Astrocyte (in vitro differentiated cells and primary cell): Measurements from ENCODE around the gene MIS12. TPM values are rescaled to one million over a fixed set of nuclear protein-coding genes. Genes with fewer than 3 reads are reported as not detected.

Experiments used
- DNase-seq: peaks from one replicate; pipeline ENCODE4 v3.0.0-alpha.2; 2010; ENCODE audit warnings: low read depth
- FAIRE-seq: peaks from 2 replicates; lab custom pipeline; 2011; peaks lifted over from hg19 to GRCh38; lab: Jason Lieb, UNC
- H2AFZ ChIP-seq: 2 replicates; pipeline ENCODE4 v1.6.0; 2012; ENCODE audit warnings: low read depth, low read length, inconsistent platforms
- H3K27ac ChIP-seq: 2 replicates; pipeline ENCODE4 v1.5.1; 2011; ENCODE audit warnings: low read depth, low read length, inconsistent platforms
- H3K27me3 ChIP-seq: 2 replicates; pipeline ENCODE4 v1.6.0; 2011; ENCODE audit warnings: low read length, inconsistent platforms; ENCODE audit not compliant: insufficient read depth
- H3K36me3 ChIP-seq: 2 replicates; pipeline ENCODE4 v1.5.1; 2011; ENCODE audit warnings: low read length, inconsistent platforms; ENCODE audit not compliant: insufficient read depth
- H3K4me1 ChIP-seq: 2 replicates; pipeline ENCODE4 v1.5.1; 2011; ENCODE audit warnings: low read length, inconsistent platforms; ENCODE audit not compliant: insufficient read depth
- H3K4me2 ChIP-seq: 2 replicates; pipeline ENCODE4 v1.6.0; 2012; ENCODE audit warnings: low read length, inconsistent platforms
- H3K4me3 ChIP-seq: 2 replicates; pipeline ENCODE4 v1.5.1; 2011; ENCODE audit warnings: low read depth, mild to moderate bottlenecking, low read length, inconsistent platforms; ENCODE audit not compliant: insufficient read depth
- H3K79me2 ChIP-seq: 2 replicates; pipeline ENCODE4 v1.6.0; 2012; ENCODE audit warnings: mild to moderate bottlenecking, low read length, inconsistent platforms; ENCODE audit not compliant: insufficient read depth
- H3K9ac ChIP-seq: 2 replicates; pipeline ENCODE4 v1.6.0; 2012; ENCODE audit warnings: mild to moderate bottlenecking, low read length, inconsistent platforms
- H3K9me3 ChIP-seq: 2 replicates; pipeline ENCODE4 v1.5.1; 2012; ENCODE audit warnings: low read depth, mild to moderate bottlenecking, low read length, inconsistent platforms; ENCODE audit not compliant: insufficient read depth
- H4K20me1 ChIP-seq: 2 replicates; pipeline ENCODE4 v1.6.0; 2012; ENCODE audit warnings: low read length, inconsistent platforms; ENCODE audit not compliant: insufficient read depth
- H3K27ac Mint-ChIP-seq: one replicate; pipeline ENCODE4 v1.8.0; 2021; ENCODE audit warnings: mild to moderate bottlenecking, mixed read lengths; ENCODE audit not compliant: unreplicated experiment
- H3K27me3 Mint-ChIP-seq: one replicate; pipeline ENCODE4 v1.8.0; 2021; ENCODE audit warnings: low read depth, mixed read lengths; ENCODE audit not compliant: unreplicated experiment
- H3K36me3 Mint-ChIP-seq: one replicate; pipeline ENCODE4 v1.8.0; 2021; ENCODE audit warnings: low read depth, mixed read lengths; ENCODE audit not compliant: unreplicated experiment
- H3K4me1 Mint-ChIP-seq: one replicate; pipeline ENCODE4 v1.8.0; 2021; ENCODE audit warnings: low read depth, mixed read lengths; ENCODE audit not compliant: unreplicated experiment
- H3K4me3 Mint-ChIP-seq: one replicate; pipeline ENCODE4 v1.8.0; 2021; ENCODE audit warnings: mild to moderate bottlenecking, moderate library complexity, mixed read lengths; ENCODE audit not compliant: unreplicated experiment
- H3K9me3 Mint-ChIP-seq: one replicate; pipeline ENCODE4 v1.8.0; 2021; ENCODE audit warnings: mild to moderate bottlenecking, mixed read lengths; ENCODE audit not compliant: unreplicated experiment
- EZH2 ChIP-seq: IDR thresholded peaks from 2 replicates; pipeline ENCODE4 v1.6.1; 2012; ENCODE audit warnings: mild to moderate bottlenecking, low read length, inconsistent platforms; ENCODE audit not compliant: insufficient read depth
- total RNA-seq: library from RNA; stranded (reverse); gene quantifications from 2 replicates; pipeline ENCODE4 v1.2.1, GENCODE V29; 2021
- TF ChIP-seq, protein P1 (sequence below): IDR thresholded peaks from 2 replicates; pipeline ENCODE4 v1.5.1; 2011; ENCODE audit warnings: low read depth, mild to moderate bottlenecking, inconsistent platforms, low read length, moderate library complexity; ENCODE audit not compliant: insufficient read depth

The MIS12 gene
- total RNA-seq, 1 donor from 2014 or later, result 12.2 TPM

DNA sequence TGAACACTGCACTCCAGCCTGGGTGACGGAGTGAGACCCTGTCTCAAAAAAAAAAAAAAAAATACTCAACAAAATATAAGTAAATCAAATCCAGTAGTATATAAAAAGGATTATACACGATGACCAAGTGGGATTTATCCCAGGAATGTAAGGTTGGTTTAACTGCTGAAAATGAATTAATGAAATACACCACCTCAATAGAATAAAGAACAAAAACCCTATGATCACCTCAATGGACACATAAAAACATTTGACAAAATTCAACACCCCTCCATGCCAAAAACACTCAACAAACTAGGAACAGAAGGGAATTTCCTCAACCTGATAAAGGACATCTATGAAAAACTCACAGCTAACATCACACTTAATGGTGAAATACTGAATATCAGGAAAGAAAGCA lies 6.6 kb downstream of the MIS12 start:
- Histone ChIP-seq H3K79me2 (peaks cover 16% of the 10 kb centered on the region), H3K4me2 (no peak overlapping the region), H3K9me3 (peaks cover 11% of the 10 kb centered on the region), H3K4me1 (no peaks in the 10 kb centered on the region), H3K27ac (no peak overlapping the region), H3K27me3 (no peaks in the 10 kb centered on the region), H3K4me3 (no peak overlapping the region), H3K36me3 (peaks cover 17% of the 10 kb centered on the region), H3K9ac (no peak overlapping the region), H4K20me1 (no peaks in the 10 kb centered on the region), H2AFZ (no peak overlapping the region)
- H3K27ac Mint-ChIP-seq, result no peak overlapping the region
- DNase-seq (no peak), FAIRE-seq (no peak)
- no peak for TF ChIP-seq EZH2
- TF ChIP-seq, protein P1, sequence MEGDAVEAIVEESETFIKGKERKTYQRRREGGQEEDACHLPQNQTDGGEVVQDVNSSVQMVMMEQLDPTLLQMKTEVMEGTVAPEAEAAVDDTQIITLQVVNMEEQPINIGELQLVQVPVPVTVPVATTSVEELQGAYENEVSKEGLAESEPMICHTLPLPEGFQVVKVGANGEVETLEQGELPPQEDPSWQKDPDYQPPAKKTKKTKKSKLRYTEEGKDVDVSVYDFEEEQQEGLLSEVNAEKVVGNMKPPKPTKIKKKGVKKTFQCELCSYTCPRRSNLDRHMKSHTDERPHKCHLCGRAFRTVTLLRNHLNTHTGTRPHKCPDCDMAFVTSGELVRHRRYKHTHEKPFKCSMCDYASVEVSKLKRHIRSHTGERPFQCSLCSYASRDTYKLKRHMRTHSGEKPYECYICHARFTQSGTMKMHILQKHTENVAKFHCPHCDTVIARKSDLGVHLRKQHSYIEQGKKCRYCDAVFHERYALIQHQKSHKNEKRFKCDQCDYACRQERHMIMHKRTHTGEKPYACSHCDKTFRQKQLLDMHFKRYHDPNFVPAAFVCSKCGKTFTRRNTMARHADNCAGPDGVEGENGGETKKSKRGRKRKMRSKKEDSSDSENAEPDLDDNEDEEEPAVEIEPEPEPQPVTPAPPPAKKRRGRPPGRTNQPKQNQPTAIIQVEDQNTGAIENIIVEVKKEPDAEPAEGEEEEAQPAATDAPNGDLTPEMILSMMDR, result no peak
- peaks cover 14% of the 10 kb centered on the region for H3K9me3 Mint-ChIP-seq
- H3K27me3 Mint-ChIP-seq, result peaks cover 4% of the 10 kb centered on the region
- peaks cover 4% of the 10 kb centered on the region for H3K4me1 Mint-ChIP-seq
- H3K36me3 Mint-ChIP-seq, result peaks cover 28% of the 10 kb centered on the region
- H3K4me3 Mint-ChIP-seq, result peak overlapping the region; percentile 35

DNA sequence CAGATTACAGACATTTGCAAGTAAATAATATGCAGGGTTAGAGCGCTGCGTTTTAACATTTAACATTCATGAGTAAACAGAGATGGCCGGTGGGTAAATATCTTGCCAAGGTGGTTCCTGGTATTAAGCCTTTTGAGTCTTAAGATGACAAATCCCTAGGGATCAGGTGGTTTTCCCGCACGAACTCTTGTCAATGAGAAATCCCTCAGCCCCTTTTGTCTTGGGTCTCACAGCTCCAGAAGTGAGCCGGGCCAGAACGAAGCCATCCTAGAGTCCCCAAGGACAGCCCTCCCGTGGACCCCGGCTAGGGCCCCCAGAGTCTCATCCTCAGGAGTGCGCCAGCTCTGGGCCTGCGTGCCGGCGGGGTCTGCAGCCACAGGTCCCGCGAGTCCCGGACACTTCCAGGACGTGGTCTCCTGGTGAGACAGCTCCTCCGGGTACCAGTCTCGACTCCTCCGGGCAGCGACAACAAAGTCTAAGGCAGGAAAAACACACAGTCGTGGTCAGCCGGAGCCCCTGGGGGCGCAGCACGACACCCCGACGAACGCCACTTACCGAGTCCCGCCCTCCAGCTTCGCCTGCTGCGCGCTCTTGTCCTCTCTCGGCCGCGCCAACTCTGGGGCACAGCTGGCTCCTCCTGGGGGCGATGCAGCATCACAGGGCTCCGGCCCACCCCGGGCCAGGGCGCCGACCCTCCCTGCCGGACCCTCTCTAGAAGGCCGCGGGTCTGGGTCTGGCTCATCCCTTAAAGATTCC lies 13.3 kb downstream of the MIS12 start:
- peaks cover 5% of the 10 kb centered on the region for H3K4me1 ChIP-seq
- Mint-ChIP-seq H3K36me3 (peaks cover 5% of the 10 kb centered on the region), H3K4me1 (peaks cover 3% of the 10 kb centered on the region), H3K27ac (no peak overlapping the region), H3K4me3 (peak overlapping the region; percentile 94), H3K9me3 (peaks cover 10% of the 10 kb centered on the region), H3K27me3 (peaks cover 17% of the 10 kb centered on the region)
- H3K27ac ChIP-seq, result peak overlapping the region; percentile 47
- H3K9me3 ChIP-seq, result no peaks in the 10 kb centered on the region
- TF ChIP-seq EZH2, result no peak
- TF ChIP-seq, protein P1, result no peak
- no peaks in the 10 kb centered on the region for H3K79me2 ChIP-seq
- H4K20me1 ChIP-seq, result no peaks in the 10 kb centered on the region
- peak overlapping the region; percentile 87 for H2AFZ ChIP-seq
- FAIRE-seq, result no peak
- H3K4me3 ChIP-seq, result peak overlapping the region; percentile 74
- H3K36me3 ChIP-seq, result no peaks in the 10 kb centered on the region
- H3K4me2 ChIP-seq, result peak overlapping the region; percentile 93
- no peak for DNase-seq
- H3K27me3 ChIP-seq, result no peaks in the 10 kb centered on the region
- H3K9ac ChIP-seq, result peak overlapping the region; percentile 81

DNA sequence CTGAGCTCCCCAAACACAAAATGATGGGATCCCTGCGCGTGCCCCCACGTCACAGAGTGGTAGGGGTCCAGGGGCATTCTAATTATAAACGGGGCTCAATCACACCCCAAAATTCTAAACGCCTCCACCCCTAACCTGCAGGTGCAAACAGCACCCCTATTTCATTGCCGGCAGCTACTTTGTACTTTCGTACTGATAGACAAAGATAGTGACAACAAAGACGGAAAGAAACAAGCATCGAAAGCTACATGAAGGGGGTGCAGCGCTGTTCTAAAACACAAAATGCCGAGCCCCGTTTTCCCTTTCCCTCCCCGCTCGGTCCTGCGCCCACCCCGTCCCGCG lies 13.9 kb downstream of the MIS12 start:
- H2AFZ ChIP-seq, result peak overlapping the region; percentile 87
- peak overlapping the region; percentile 81 for H3K9ac ChIP-seq
- H3K27me3 Mint-ChIP-seq, result peaks cover 17% of the 10 kb centered on the region
- H3K27ac ChIP-seq, result peak overlapping the region; percentile 47
- H3K36me3 Mint-ChIP-seq, result peaks cover 5% of the 10 kb centered on the region
- H4K20me1 ChIP-seq, result no peaks in the 10 kb centered on the region
- H3K79me2 ChIP-seq, result no peaks in the 10 kb centered on the region
- TF ChIP-seq, protein P1, result no peak
- TF ChIP-seq EZH2, result no peak
- H3K9me3 Mint-ChIP-seq, result peaks cover 10% of the 10 kb centered on the region
- peak overlapping the region; percentile 74 for H3K4me3 ChIP-seq
- FAIRE-seq (no peak), DNase-seq (no peak)
- H3K4me3 Mint-ChIP-seq, result peak overlapping the region; percentile 94
- H3K4me2 ChIP-seq, result peak overlapping the region; percentile 93
- peak overlapping the region; percentile 85 for H3K27ac Mint-ChIP-seq
- H3K4me1 ChIP-seq, result peaks cover 5% of the 10 kb centered on the region
- H3K4me1 Mint-ChIP-seq, result peaks cover 3% of the 10 kb centered on the region
- H3K36me3 ChIP-seq, result no peaks in the 10 kb centered on the region
- no peaks in the 10 kb centered on the region for H3K27me3 ChIP-seq
- no peaks in the 10 kb centered on the region for H3K9me3 ChIP-seq
